SK-N-SH treated with all-trans-retinoic acid at 6 μM for 48 hours (cell line): ENCODE data around the gene UNC5B.

Experiments
- ARNTL ChIP-seq: fragments of 450-650 bp; formaldehyde crosslinking; IDR thresholded peaks from 2 replicates; pipeline ENCODE4 v1.5.0; 2020; ENCODE audit warnings: low read depth, mild to moderate bottlenecking, moderate library complexity, borderline replicate concordance
- CREB5 ChIP-seq: fragments of 250-450 bp; sonication (Bioruptor Pico); IDR thresholded peaks from 2 replicates; pipeline ENCODE4 v1.5.1; 2020; ENCODE audit warnings: low read depth, mild to moderate bottlenecking, moderate library complexity
- ESRRG ChIP-seq: fragments of 250-450 bp; sonication (Bioruptor Pico); IDR thresholded peaks from 2 replicates; pipeline ENCODE4 v1.6.1; 2021; ENCODE audit warnings: mild to moderate bottlenecking
- ISL1 ChIP-seq: fragments of 250-450 bp; sonication (Bioruptor Pico); IDR thresholded peaks from 2 replicates; pipeline ENCODE4 v2.1.2; 2022; ENCODE audit warnings: mild to moderate bottlenecking, moderate library complexity
- PATZ1 ChIP-seq: fragments of 250-450 bp; sonication (Bioruptor Pico); IDR thresholded peaks from 2 replicates; pipeline ENCODE4 v1.8.0; 2020; ENCODE audit warnings: mild to moderate bottlenecking, moderate library complexity, borderline replicate concordance
- POU6F1 ChIP-seq: fragments of 250-450 bp; sonication (Bioruptor Pico); IDR thresholded peaks from 2 replicates; pipeline ENCODE4 v1.8.0; 2021; ENCODE audit warnings: low read depth, mild to moderate bottlenecking, moderate library complexity, borderline replicate concordance
- SNAI2 ChIP-seq: fragments of 250-450 bp; sonication (Bioruptor Pico); IDR thresholded peaks from 2 replicates; pipeline ENCODE4 v1.5.0; 2020; ENCODE audit warnings: mild to moderate bottlenecking, moderate library complexity
- TCF4 ChIP-seq: fragments of 250-450 bp; sonication (Bioruptor Pico); IDR thresholded peaks from 2 replicates; pipeline ENCODE4 v1.8.0; 2021; ENCODE audit warnings: mild to moderate bottlenecking, moderate library complexity, borderline replicate concordance
- ZC3H10 ChIP-seq: fragments of 250-450 bp; sonication (Bioruptor Pico); IDR thresholded peaks from 2 replicates; pipeline ENCODE4 v1.5.1; 2021; ENCODE audit warnings: mild to moderate bottlenecking, moderate library complexity
- ZFP3 ChIP-seq: fragments of 250-450 bp; sonication (Bioruptor Pico); IDR thresholded peaks from 2 replicates; pipeline ENCODE4 v1.5.0; 2020; ENCODE audit warnings: mild to moderate bottlenecking, moderate library complexity
- ZNF8 ChIP-seq: fragments of 450-650 bp; formaldehyde crosslinking; IDR thresholded peaks from 2 replicates; pipeline ENCODE4 v1.5.0; 2020; ENCODE audit warnings: mild to moderate bottlenecking, moderate library complexity

- TF ChIP-seq ARNTL (CRISPR knock-in tag) (no peak), ISL1 (CRISPR knock-in tag) (no peak), SNAI2 (CRISPR knock-in tag) (no peak), CREB5 (CRISPR knock-in tag) (no peak), ESRRG (no peak), PATZ1 (CRISPR knock-in tag) (no peak), ZFP3 (CRISPR knock-in tag) (no peak), POU6F1 (CRISPR knock-in tag) (no peak), TCF4 (CRISPR knock-in tag) (no peak), ZC3H10 (CRISPR knock-in tag) (no peak), ZNF8 (CRISPR knock-in tag) (no peak)
Measured at GRCh38 chr10:71249996-71250395, 37.6 kb downstream of the UNC5B start.
